Measurements from ENCODE around the gene OR1M1.

Gene OR1M1

DNA sequence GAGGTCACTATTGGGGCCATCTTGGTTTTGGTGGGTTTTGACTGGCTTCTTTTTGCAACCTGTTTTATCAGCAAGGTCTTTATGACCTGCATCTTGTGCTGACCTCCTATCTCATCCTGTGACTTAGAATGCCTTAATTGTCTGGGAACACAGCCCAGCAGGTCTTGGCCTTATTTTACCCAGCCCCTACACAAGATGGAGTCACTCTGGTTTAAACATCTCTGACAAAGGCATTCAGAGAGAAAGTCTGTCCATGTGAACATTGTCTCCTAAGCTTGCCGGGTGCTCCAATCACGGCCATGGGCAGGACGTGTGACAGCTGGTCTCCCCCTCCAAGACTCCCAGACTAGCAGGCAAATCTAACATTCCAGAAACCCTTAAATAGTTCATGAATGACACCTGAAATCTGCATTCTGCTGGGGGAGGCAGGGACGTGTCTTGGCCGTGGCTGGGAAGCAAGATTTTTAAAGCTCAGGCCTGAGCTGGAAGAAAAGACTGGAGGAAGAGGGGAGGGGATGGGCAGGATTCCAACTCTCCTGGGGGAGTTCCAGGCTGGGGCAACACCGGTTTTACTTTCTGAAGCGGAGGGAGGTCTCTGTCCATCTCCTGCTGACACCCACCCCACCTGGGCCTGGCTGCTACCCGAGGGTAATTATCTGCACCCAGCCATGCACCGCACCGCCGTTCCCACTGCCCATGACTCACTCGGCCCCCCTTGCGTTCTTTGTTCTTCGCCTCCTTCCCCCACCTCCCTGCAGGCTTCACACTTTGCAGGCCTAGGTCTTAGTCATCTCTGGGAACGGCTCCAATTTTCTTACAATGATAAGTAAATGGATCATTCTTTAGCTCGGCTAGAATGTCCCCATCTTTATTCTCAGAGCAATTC is 11.6 kb upstream of the OR1M1 start:
- peak; percentile 1 for DNase-seq

DNA sequence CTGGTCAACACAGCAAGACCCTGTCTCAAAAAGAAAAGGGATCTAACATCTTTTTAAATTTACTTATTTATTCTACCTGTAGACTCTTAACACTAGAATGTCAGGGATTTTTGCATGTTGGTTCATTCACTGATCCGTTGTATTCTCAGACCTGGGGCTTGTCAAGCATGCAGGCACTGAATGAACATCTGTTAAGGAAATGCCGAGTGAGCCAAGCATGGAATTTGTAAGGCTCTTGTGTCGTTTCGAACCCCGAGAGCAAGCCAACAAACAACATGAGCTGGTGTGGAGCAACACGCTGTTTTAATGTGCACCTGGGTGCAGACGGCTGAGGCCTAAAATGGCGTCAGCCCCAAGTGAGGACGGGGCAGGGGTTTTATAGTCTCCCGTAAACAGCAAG is 10.0 kb upstream of the OR1M1 start:
- DNase-seq, result no peak

DNA sequence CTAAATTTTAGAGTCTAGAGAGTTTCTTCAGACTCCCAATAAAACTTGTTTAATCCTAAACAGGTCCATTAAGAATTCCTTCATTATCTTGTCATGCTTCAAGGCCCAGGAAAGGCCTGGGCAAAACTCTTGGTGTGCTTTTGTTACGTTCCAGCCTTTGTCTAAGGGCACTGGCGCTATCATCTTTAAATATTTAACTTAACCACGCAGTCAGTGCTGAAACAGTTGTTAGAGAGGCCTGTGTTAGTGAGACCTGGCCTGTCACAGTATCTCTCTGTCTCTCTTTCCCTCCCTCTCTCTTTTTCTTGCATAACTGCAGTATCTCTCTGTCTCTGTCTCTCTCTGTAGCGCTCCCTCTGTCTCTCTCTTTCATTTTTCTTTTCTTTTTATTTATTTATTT is 8.2 kb upstream of the OR1M1 start:
- DNase-seq, result no peak

DNA sequence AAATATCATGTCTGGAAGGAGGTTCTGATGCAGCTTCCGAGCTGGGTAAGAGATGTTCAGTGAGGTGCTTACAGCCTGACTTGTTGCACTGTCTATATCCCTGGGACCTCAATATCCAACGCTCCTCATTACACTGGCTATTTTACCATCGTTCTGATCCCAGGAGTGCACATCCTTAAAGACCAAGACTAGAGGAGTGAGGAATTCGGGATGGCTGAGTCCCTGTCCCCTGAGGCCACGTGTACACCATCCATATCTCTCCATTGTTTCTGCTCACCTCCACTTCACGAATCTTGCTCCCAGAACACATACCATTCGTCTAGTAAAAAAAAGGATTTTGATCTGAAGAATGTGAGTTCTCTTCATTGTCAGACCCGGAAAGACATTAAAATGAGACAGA is 20.5 kb downstream of the OR1M1 start, which contains the start of gene OR7G2:
TSS of gene OR7G2 (minus strand) at position 101 of the 400 bp plus-strand sequence. CDS start 4,232 bp downstream, outside the sequence.
- DNase-seq, result no peak

DNA sequence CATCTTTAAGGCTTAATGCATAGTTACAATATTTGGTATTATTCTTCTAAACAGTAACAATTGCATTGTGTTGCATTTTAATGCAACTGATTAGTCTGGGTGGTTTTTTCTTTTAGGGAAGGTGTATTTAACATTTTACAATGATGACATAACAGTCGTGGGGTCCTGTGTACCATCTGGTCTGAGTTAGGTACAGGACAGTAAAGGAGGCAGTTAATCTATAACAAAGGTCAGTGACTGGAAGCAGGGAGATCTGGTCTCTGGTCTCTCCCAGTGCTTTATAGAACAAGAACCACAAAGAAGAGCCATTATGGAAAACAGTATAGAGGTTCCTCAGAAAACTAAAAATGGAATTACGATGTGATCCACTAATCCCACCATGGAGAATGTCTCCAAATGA is 23.1 kb downstream of the OR1M1 start:
- DNase-seq, result no peak

DNA sequence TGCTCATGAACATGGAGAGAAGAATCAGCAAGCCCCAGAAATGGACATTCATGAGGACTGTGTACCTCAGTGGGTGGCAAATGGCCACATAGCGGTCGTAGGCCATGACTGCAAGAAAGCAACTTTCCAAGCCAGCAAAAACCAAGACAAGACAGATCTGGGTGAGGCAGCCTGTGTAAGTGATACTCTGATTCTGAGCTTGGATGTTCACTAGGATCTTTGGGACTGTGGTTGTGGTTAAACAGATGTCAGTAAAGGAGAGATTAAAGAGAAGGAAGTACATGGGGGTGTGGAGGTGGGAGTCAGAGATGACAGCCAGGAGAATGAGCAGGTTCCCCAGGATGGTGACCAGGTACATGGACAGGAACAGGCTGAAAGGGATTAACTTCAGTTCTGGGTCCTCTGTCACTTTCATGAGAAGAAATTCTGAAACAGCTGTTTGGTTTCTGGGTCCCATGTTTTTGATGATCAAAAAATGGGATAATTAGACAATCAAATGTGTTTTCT is 28.5 kb downstream of the OR1M1 start, which contains the start of gene OR7G1:
TSS of gene OR7G1 (minus strand) at position 457 of the 507 bp plus-strand sequence. CDS start at position 457, 0 bp downstream.
- DNase-seq, result no peak

DNA sequence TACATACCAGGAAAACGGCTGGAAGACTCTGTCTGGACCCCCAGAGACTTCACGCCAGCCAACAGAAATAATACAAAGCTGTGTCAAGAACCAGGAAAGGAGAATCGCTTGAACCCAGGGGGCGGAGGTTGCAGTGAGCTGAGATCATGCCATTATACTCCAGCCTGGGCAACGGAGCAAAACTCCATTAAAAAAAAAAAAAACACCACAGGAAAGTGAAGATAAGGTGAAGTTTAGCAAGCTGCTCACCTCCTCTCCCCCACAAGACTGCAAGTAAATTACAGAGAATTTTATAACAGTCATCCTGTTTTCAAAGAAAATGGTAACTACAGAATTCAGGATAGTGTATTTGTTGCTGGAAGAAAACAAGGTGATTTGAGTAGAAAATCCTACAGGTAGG is 29.7 kb downstream of the OR1M1 start:
- no peak for DNase-seq

DNA sequence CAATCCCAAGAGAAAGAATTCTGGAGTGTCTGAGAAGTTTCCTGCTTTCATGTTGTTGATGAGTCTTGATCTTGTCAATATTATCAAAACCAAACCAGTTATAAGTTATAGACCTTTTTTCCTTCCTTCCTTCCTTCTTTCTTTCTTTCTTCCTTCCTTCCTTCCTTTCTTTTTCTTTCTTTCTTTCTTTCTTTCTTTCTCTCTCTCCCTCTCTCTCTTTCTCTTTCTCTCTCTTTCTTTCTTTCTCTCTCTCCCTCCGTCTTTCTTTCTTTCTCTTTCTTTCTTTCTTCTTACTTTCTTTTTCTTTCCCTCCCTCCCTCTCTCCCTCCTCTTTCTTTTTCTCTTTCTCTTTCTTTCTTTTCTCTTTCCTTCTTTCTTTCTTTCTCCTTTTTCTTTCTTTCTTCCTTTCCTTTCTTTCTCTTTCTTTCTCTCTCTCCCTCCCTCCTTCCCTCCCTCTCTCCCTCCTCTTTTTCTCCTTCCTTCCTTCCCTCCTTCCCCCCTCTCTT is 40.1 kb downstream of the OR1M1 start, which contains the start of gene OR7G3:
TSS of gene OR7G3 (minus strand) at position 51 of the 506 bp plus-strand sequence. CDS start at position 51, 0 bp downstream.
- DNase-seq, result no peak

DNA sequence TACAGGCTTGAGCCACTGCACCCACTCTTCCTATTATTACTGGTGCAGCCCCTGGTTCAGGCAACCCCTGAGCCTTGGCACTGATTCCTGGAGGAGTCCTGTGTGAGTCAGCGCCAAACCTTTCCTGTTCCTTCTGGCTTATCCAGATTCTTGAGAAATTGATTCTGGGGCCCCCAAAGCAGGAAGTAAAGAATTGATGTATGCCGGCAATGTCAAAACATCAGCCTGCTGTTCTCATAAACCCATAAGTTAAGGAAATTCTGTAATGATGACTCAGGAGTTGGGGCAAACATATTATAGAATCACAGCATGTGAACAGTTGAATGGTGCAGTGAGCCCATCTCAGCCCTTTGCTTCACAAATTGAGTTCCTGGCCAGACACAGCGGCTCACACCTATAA is 41.3 kb downstream of the OR1M1 start:
- DNase-seq, result no peak

DNA sequence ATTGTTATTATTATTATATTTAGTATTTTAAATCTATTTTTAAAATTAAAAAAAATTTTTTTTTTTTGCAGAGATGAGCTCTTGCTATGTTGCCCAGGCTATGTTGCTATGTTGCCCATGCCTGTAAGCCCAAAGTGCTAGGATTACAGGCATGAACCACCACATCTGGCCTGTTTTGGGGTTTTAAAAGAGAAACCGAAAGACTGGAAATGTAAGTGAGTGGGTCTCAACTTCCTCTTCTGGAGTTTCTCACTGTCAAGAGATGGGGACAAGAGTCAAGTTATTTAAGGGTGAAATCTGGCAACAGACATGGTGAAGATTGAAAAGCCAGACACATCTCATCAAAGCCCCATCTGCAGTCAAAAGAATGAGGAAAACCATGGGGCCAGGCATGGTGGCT is 44.1 kb downstream of the OR1M1 start:
- DNase-seq, result no peak

DNA sequence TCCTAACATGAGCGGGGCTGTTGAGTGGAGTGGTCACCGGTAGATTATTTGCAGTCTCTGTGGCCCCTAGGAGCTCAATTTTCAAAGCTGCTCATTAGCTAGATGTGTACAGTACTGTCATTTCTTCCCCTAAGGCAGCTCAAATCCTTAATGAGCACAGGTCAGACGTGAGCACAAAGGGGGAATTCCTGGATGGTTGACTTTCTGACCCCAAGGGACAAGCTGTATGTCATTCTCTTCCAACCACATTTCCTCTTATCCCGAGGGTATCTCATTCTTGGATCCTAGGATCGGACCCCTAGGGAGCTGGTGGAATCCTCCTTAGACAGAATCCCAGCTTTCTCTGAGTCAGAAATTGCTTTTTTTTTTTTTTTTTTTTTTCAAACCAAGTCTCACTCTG is 45.6 kb downstream of the OR1M1 start:
- DNase-seq, result no peak

DNA sequence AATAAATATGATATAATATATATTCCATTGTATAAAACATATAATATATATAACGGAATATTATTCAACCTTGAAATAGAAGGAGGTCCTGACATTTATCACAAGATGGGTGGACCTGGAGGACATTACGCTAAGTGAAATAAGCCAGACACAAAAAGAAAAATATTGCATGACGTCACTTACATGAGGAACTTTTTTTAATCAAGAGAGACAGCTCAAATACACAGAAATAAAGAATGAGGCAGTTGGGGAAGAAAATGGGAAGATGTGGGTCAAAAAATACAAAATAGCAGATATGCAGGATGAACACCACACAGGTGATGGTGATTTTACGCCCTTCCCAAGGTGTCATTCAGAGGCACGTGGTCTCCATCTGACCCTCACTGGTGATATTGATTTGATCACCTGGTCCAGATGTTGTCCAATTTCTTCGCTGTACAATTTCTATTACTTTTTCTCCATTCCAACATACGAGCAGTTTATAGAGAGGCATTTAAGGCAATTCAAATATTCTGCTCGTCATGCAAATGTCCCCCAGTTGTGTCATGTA is 52.8 kb downstream of the OR1M1 start:
- no peak for DNase-seq

DNA sequence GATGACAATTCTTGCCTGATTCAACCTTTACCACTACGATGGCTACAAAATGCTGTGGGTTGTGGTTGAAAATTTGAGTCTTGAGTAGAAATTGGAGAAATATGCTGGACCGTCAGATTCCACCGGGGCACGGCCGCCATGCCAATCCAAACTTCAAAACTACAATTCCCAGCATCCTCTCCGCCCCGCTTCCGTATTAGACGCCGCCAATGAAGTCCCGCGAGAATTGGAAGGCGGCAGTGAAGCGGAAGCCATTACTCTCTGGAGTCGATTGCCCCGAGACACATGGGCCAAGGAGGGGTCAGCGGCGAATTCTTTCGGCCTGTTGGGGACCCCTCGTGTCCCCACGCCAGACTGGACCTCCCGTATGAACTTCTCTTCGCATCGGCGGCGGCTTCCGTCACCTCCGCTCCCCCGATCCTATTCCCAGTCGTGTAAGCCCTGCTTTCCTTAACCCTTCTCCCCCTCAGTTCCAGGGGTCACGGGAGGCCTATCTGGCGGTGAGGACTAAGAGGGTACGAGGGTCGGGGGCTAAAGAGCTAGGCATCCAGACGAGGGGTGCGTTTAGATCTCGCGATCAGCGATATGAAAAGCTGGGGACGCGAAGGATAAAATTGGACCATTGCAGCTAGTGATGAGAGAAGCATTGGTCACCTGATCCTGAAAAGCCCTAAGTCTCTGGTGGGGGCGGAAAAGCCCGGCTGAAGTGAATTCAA is 53.5 kb downstream of the OR1M1 start, which contains the start of gene ZNF317:
TSS of gene ZNF317 (plus strand) at position 239 of the 716 bp plus-strand sequence. CDS start 15,620 bp downstream, outside the sequence.
- DNase-seq, result peak; percentile 88

DNA sequence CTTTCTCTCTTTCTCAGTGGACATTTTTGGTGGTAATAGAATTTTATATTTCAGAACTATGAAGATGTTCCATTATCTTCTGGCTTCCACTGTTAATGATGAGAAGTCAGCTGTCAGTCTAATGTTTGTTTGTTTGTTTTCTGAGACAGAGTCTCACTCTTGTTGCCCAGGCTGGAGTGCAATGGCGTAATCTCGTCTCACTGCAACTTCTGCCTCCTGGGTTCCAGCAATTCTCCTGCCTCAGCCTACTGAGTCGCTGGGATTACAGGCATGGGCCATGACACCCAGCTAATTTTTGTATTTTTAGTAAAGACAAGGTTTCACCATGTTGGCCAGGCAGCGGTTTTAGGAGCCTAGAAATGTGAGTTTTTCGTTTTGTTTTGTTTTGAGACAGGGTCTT is 58.1 kb downstream of the OR1M1 start:
- DNase-seq, result no peak
